ENCODE data around the gene RRP9. TPM values are rescaled to one million over a fixed set of nuclear protein-coding genes. Genes with fewer than 3 reads are reported as not detected.
"Not testable (repeated sequence)": the region's sequence is repeated elsewhere in the genome, so short reads cannot be mapped to it uniquely, and the experiment has no call there.

The RRP9 gene, protein sequence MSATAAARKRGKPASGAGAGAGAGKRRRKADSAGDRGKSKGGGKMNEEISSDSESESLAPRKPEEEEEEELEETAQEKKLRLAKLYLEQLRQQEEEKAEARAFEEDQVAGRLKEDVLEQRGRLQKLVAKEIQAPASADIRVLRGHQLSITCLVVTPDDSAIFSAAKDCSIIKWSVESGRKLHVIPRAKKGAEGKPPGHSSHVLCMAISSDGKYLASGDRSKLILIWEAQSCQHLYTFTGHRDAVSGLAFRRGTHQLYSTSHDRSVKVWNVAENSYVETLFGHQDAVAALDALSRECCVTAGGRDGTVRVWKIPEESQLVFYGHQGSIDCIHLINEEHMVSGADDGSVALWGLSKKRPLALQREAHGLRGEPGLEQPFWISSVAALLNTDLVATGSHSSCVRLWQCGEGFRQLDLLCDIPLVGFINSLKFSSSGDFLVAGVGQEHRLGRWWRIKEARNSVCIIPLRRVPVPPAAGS
- total RNA-seq: 12.9 TPM

DNA sequence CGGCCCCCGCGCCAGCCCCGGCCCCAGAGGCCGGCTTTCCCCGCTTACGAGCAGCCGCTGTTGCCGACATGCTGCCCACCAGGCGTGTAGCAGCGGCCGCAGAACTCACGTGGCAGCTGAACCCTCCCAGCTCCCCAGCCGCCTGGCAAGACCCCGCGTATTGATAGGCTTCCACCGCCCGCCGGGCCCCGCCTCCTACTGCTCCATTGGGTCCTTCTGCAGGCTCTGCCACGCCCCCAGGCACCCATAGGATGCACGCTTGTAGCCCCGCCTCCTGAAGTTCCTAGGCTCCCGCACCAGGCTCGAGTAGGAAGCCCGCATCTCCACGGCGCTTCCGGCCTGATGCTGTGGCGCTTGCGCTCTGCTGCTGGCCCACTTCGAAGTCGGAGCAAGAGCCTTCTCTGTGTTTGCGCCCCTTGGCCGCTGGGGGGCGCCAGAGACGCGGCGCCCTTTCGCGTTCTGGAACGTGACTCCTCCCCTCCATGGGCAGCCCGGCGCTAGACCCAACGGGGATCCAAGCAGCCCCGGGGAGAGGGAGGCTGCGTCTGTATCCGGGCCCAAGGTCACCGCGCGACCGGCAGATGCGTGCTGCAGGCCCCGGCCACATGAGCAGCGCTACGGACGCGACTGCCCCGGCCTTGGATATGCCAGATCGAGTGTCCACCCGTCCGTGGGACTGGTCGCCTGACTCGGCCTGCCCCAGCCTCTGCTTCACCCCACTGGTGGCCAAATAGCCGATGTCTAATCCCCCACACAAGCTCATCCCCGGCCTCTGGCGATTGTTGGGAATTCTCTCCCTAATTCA lies at the start of gene RRP9, which contains the start of gene PARP3:
TSS of gene RRP9 (minus strand) at position 107 of the 805 bp plus-strand sequence. CDS start at position 70, 37 bp downstream.
TSS of gene PARP3 (plus strand) at position 566 of the 805 bp plus-strand sequence. CDS start 993 bp downstream, outside the sequence.
- intact Hi-C loops (cut with DNase I): no loop called here
- DNase-seq (ENCODE audit: low spot score) (peak; percentile 100), ATAC-seq (peak; percentile 97)

DNA sequence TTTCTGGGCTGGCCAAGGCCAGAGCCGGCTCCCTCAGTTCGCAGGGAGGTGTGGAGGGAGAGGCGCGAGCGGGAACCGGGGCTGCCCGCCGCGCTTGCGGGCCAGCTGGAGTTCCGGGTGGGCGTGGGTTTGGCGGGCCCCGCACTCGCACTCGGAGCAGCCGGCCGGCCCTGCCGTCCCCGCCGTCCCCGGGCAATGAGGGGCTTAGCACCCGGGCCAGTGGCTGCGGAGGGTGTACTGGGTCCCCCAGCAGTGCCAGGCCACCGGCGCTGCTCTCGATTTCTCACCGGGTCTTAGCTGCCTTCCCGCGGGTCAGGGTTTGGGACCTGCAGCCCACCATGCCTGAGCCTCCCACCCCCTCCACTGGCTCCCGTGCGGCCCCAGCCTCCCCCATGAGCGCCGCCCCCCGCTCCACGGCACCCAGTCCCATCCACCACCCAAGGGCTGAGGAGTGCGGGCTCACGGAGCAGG lies 48.8 kb upstream of the RRP9 start:
- intact Hi-C loops (cut with DNase I); ATAC-seq; DNase-seq (ENCODE audit: low spot score): not testable (repeated sequence)

DNA sequence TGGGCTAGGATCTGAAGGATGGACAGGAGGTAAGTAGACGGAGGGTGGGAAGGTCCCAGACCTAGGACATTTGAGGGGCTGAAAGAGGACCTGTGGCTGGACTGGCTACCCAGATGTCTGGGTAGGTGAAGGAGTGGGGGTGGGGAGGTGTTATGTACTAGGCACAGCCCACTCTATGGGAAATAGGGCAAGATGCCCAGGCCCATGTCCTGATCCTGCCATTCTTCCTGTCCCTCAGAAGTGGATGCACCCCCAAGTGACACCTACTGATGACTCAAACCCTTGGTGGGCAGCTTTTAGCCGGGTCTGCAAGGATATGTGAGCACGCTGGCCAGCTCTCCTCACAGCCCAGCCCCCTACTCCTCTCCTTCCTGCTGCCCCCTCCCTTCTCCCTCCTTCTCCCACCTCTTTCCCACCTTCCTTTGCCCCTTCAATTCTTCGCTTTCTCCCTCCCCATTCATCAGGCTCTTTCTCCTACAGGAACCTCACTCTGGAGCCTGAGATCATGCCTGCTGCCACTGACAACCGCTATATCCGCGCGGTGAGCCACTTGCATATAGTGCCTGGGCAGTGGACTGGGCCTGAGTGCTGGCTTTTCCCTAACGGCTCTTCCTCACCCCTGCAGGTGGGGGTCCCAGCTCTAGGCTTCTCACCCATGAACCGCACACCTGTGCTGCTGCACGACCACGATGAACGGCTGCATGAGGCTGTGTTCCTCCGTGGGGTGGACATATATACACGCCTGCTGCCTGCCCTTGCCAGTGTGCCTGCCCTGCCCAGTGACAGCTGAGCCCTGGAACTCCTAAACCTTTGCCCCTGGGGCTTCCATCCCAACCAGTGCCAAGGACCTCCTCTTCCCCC lies 46.8 kb upstream of the RRP9 start:
- intact Hi-C loops (cut with DNase I): loop anchor here (5.0 kb wide), 1 partner anchor 699 kb away; the partner anchor contains the start of genes GNL3 and PBRM1
- DNase-seq (ENCODE audit: low spot score): no peak
- no peak for ATAC-seq

DNA sequence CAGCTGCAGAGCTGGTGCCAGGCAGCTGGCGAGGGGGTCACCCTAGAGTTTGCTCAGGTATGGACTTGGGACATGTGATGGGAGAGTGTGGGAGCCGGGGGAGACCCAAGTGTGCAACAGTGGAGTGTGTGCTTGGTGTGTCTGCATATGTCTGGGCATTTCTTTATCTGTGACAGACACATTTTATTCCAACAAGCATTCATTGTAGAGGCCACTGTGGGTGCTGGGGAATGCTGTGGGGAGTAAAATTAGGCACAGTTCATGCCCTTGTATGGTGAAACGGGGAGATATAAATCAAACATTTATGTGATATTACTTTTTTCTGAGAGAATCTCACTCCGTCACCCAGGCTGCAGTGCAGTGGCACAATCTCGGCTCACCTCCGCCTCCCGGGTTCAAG lies 45.9 kb upstream of the RRP9 start:
- no peak for ATAC-seq
- DNase-seq (ENCODE audit: low spot score): no peak
- intact Hi-C loops (cut with DNase I): loop anchor here (5.0 kb wide), 1 partner anchor 700 kb away; the partner anchor contains the start of genes GNL3 and PBRM1

DNA sequence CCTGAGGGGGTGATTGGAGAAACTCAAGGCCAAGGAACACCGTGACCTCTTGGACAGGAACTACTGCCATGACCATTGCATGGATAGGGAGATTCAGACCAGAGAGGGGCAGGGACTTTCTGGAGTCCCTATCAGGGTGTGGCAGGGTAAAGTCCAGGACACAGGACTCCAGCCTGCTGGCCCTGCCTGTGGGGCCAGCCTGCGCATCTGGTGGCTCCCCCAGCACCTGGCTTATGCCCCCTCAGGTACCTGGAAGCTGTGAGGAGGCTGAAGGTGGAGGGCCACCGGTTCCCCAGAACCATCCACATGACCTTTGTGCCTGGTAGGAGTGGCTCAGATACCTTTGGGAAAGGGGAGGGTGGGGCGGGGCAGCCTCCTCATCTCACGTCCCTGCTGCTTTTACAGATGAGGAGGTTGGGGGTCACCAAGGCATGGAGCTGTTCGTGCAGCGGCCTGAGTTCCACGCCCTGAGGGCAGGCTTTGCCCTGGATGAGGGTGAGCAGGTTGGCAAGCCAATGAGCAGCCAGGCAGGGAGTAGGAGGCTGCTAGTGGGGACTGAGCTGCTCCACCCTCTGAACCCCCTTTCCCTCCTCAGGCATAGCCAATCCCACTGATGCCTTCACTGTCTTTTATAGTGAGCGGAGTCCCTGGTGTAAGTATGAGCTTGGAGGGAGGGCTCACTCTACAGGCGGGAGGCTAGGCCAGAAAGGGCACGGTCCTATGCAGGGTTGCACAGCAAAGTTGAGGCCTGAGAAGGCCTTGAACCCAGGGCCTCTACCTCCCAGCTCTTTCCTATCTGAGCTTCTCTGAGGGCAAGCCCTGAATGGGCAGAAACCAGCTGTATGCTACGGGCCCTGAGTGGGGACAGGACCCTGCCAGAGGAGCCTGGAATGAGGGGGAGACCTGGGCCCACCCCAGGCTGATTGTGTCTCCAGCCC lies 44.6 kb upstream of the RRP9 start:
- DNase-seq (ENCODE audit: low spot score): no peak
- intact Hi-C loops (cut with DNase I): loop anchor here (5.0 kb wide), 1 partner anchor 701 kb away; the partner anchor contains the start of genes GNL3 and PBRM1
- ATAC-seq: no peak

DNA sequence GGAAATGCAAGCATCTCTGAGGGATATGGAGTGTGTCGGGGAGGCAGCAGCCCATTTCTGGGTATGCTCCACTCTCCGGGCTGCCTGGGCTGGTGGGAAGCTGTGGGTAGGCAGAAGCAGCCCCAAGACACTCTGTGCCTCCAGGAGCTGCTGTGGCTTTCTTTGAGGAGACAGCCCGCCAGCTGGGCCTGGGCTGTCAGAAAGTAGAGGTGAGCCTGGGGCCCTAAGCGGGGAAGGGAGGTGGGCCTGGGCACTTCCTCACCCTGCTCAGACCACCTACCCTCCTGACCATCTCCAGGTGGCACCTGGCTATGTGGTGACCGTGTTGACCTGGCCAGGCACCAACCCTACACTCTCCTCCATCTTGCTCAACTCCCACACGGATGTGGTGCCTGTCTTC lies 43.4 kb upstream of the RRP9 start:
- no peak for DNase-seq (ENCODE audit: low spot score)
- no peak for ATAC-seq
- intact Hi-C loops (cut with DNase I): loop anchor here (5.0 kb wide), 1 partner anchor 702 kb away; the partner anchor contains the start of genes GNL3 and PBRM1

DNA sequence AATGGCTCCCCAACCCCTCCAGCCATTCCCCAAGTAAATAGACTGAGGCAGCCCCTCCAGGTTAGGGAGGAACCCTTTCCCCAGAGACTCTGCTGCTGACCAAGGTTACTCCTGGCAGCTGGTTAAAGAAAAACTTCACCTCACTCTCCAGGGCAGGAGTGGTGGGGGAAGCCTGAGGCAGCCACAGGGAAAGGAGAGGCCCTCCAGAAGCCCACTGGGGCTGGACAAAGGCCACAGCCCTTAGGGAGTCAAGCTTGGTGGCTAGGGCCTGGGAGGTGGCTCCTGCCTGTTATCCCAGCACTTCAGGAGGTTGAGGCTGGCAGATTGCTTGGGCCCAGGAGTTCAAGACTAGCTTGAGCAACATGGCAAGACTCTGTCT lies 42.6 kb upstream of the RRP9 start:
- ATAC-seq (no peak), DNase-seq (ENCODE audit: low spot score) (no peak)
- intact Hi-C loops (cut with DNase I): no loop called here

DNA sequence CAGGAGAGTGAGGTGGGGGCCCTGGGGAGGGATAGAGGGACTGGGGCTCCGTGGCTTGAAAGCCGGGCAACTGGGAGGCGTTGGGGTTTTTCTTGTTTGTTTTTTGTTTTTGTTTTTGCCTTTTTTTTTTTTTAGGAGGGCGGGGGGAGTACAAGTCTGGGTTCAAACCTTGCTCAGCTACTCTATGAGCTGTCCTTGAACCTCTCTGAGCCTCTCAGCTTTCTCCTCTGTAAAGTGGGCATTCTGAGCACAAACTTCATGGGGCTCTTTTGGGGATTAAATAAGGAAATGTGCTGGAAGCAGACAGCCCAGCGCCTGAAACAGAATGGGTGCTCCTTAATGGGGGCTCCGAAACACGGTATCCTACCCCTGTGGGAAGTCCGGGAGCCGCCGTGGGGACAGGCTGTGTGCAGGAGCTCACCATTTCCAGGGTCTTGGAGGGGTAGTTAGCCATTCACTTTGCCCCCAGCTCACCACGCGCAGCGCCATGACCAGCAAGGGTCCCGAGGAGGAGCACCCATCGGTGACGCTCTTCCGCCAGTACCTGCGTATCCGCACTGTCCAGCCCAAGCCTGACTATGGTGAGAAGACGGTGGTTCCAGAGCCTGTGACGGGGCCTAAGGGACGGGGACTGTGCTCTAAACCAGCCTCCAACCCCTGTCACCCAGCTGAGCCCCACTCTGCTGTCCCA lies 42.0 kb upstream of the RRP9 start:
- intact Hi-C loops (cut with DNase I): no loop called here

DNA sequence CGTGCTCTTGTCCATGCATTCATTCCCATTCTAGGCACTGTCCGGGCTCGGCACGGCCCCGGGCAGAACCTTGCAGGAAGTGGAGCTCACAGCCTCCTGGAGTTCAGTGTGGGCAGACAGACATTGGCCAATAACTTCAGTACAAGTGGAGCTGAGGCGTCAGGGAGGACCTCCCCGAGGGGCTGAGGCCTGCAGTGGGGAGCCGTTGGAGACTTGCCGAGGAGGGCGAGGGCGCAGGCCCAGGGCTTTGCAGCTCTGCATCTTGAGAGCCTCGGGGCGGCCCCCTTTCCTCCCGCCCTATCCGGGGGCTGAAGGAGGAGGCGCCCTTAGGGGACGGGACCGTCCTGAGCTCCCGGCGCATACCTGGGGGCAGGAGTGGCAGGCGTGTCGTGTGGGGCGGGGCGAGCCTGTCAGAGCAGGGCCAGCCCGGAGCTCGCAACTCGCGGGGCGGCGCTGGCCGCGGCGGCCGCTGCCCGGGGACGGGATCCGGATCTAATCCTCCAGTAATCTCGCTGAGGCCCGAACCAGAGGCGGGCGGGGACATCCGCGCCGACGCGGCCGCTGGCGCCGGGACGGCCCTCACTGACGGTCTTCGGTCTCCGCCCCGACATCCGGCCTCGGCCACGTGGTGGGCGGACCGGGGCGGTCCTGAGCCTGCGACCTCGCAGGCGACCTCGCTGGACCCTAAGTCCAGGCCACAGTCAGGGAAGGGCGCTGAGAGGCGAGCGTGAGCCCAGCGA lies 41.3 kb upstream of the RRP9 start, which contains the start of gene ACY1:
TSS of gene ACY1 (plus strand) at position 698 of the 740 bp plus-strand sequence. CDS start 530 bp downstream, outside the sequence.
- intact Hi-C loops (cut with DNase I): no loop called here
- DNase-seq (ENCODE audit: low spot score): peak; percentile 93
- peak; percentile 93 for ATAC-seq

More for the DNA sequence above, 42.0 kb upstream of the RRP9 start:
- DNase-seq (ENCODE audit: low spot score) (no peak), ATAC-seq (peak; percentile 2)

DNA sequence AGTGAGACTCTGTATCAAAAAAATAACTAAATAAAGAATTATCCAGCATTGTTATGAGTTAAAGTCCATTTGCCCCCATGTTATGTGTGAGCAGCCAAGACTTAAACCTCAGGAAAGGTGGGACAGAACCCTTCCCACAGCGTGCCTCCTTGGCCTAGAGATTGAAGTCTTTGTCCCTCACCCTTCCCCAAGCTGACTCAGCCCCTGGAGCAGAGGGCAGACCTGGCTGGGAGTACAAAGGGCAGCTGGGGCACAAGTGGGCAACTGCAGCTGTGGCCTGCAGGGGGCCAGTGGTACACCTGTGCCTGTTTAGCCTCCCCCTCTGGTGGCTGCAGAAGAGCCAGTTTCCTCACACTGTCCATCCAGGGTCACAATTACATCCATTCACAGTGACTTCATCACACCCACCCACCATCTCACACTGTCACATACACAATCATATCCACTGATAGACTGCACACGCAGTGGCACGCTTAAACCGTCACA lies 40.7 kb upstream of the RRP9 start:
- intact Hi-C loops (cut with DNase I): no loop called here
- ATAC-seq (peak; percentile 23), DNase-seq (ENCODE audit: low spot score) (no peak)

DNA sequence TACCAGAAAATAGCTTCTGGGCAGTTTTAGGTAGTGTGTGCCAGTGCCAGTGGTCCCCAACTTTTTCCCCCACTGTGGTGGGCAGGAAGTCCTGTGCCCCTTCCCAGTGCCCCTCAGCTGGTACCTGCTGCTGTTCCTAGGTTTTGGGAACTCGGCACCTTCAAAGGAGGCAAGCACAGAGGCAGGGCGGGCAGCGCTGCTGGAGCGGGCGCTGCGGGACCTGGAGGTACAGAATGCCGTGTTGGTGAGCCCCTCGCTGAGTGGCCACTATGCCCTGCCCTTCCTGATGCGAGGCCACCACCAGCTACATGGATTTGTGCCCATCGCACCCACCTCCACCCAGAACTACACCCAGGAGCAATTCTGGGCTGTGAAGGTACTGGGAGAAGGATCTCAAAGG lies 38.5 kb upstream of the RRP9 start:
- intact Hi-C loops (cut with DNase I): no loop called here
- no peak for DNase-seq (ENCODE audit: low spot score)
- ATAC-seq: no peak

DNA sequence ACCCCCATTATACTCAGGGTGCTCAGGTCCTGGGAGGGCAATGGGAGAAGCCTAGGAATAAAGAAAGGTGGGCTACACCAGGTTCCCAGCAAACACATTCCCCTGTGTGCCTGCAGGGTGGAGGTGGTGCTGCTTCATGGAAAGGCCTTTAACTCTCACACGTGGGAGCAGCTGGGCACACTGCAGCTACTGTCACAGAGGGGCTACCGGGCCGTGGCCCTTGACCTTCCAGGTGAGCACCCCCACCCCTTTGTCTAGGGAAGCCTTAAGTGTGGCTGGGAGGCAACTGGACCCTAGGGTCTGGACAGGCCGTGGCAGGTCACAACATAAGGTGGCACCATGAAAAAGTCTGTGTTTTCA lies 36.4 kb upstream of the RRP9 start:
- intact Hi-C loops (cut with DNase I): no loop called here
- DNase-seq (ENCODE audit: low spot score) (no peak), ATAC-seq (no peak)

DNA sequence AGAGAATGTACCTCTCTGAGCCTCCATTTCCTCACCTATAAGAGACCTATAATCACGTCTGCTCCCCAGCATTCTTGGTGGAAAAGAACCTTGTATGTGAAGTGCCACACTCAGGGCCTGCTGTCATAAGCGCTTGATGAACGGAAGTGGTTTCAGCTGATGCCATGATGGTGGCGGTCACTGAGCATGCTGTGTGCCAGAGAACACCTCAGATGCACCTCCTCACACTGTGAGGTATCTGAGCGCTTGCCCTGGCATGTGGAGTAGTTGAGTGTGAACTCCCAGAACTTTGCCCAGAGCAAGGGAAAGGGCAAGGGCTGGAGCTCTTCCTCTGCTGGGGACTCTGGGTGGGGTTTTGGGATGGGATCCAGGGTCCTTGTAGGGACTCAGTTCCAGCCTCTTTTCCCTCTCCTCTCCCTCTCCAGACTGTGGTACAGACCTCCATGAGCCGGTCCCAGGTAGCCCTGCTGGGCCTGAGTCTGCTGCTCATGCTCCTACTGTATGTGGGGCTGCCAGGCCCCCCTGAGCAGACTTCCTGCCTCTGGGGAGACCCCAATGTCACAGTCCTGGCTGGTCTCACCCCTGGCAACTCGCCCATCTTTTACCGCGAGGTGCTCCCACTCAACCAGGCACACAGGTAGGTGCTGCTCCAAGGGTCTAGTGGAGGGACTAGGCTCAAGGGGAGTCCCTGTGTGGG lies 35.9 kb upstream of the RRP9 start:
- intact Hi-C loops (cut with DNase I): no loop called here
- ATAC-seq (no peak), DNase-seq (ENCODE audit: low spot score) (no peak)

DNA sequence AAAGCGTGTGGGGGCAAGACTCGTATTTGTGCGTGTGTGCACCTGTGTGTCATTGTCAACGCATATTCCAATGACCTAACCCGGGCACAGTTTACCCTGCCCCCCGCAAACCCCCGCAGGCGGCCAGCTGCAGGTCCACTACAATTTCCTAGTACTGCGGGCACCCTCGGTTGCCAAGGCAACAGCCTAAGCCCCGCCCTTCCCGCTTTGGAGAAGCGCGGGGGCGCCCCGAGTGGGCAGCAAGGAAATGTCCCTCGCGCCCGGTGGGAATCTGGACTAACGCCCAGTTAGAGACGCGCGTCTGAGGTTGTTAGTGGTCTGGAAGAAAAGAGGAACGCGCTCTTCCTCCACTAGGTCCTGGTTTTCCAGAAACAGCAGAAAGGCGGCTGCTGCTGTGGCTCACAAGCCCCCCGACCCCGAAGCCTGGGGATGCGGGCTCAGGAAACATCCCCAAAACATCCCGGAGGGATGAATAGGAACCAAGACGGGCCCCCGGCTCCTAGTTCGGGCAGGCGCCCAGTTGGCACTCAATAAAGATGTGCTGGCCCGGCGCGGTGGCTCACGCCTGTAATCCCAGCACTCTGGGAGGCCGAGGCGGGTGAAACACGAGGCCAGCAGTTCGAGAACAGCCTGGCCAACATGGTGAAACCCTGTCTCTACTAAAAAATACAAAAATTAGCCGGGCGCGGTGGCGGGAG lies 34.3 kb upstream of the RRP9 start:
- DNase-seq (ENCODE audit: low spot score) (peak; percentile 91), ATAC-seq (peak; percentile 23)
- intact Hi-C loops (cut with DNase I): no loop called here

Measured in sciatic nerve (tissue), 2 donors.